Transverse colon (tissue), 4 donors: ENCODE results near the gene DUT. TPM values are rescaled to one million over a fixed set of nuclear protein-coding genes. Genes with fewer than 3 reads are reported as not detected.

ENCODE experiments used
- DNase-seq: peaks from one replicate; pipeline ENCODE4 v3.0.0-alpha.2; 2019
- H3K27ac ChIP-seq, 4 donors: fragments of 200-600 bp; sonication (generic); 2 replicates each; pipeline ENCODE4 v1.5.1; 2016 to 2018; ENCODE audit warnings: inconsistent platforms in 4 of 4
- H3K27me3 ChIP-seq: fragments of 200-600 bp; sonication (generic); 2 replicates; pipeline ENCODE4 v1.5.1; 2017; ENCODE audit warnings: inconsistent platforms
- H3K36me3 ChIP-seq, 4 donors: fragments of 200-600 bp; sonication (generic); 2 replicates each; pipeline ENCODE4 v1.5.1; 2017 to 2019; ENCODE audit warnings: inconsistent platforms in 4 of 4
- H3K4me1 ChIP-seq, 4 donors: fragments of 200-600 bp; sonication (generic); 2 replicates each; pipeline ENCODE4 v1.5.1; 2017 to 2020; ENCODE audit warnings: inconsistent platforms in 4 of 4
- H3K4me3 ChIP-seq, 4 donors: fragments of 200-600 bp; sonication (generic); 1 replicate in 1 of 4; 2 replicates in 3 of 4; pipeline versions ENCODE4 v1.5.1 to v1.6.1; 2017 to 2019; ENCODE audit warnings: inconsistent platforms in 4 of 4
- H3K9me3 ChIP-seq, 2 donors: fragments of 200-600 bp; sonication (generic); 2 replicates each; pipeline ENCODE4 v1.5.1; 2017 to 2019; ENCODE audit warnings: inconsistent platforms in 2 of 2
- CTCF ChIP-seq, 5 experiments: fragments of 200-600 bp in 3 of 5; fragments of 450-650 bp in 2 of 5; sonication (generic) in 3 of 5; IDR thresholded peaks; 1 replicate in 2 of 5; 2 replicates in 3 of 5; pipeline ENCODE4 v1.5.1; 2016 to 2017; ENCODE audit warnings: antibody characterized with exemption in 5 of 5, inconsistent platforms in 3 of 5, mild to moderate bottlenecking in 2 of 5, moderate library complexity in 1 of 5
- EP300 ChIP-seq: sonication (generic); formaldehyde crosslinking; IDR thresholded peaks from one replicate; pipeline ENCODE4 v1.6.1; 2017; ENCODE audit warnings: antibody characterized with exemption, low read depth
- POLR2A ChIP-seq: fragments of 450-650 bp; IDR thresholded peaks from one replicate; pipeline ENCODE4 v1.6.1; 2016; ENCODE audit warnings: antibody characterized with exemption, mild to moderate bottlenecking, moderate library complexity
- POLR2AphosphoS5 ChIP-seq, 3 donors: sonication (generic); formaldehyde crosslinking; IDR thresholded peaks; one replicate each; pipeline ENCODE4 v1.6.1; 2016; ENCODE audit warnings: antibody characterized with exemption in 3 of 3
- WGBS, 2 donors: methylation state at CpG; one replicate each; pipeline ENCODE4 v1.1.5; 2018; ENCODE audit warnings: low coverage in 1 of 2; 5-methylcytosine and 5-hydroxymethylcytosine counted together
- in situ Hi-C, 4 donors: fragments of 200-750 bp; cut with MboI; loops; one replicate each; pipeline versions ENCODE4 v1.15.0 to v1.15.1; 2017; ENCODE audit warnings: low sequenced_read_pairs in 3 of 4, low pct_ligation_motif_present in 1 of 4, low pct_unique_long_range_greater_than_20kb in 1 of 4
- intact Hi-C: fragments of 100-400 bp; cut with DNase I; formaldehyde crosslinking; loops from one replicate; pipeline ENCODE4 v1.15.1; 2023; ENCODE audit warnings: low total_unique reads
- total RNA-seq, 4 donors: library from RNA; depleted of rRNA; stranded (reverse); fragments of >200 nt; gene quantifications; one replicate each; pipeline ENCODE4 v1.1.0, GENCODE V29; 2016

The DUT gene
- total RNA-seq, 4 donors from 2014 or later: 19.5 to 63.1 (median 45.3) TPM

- in situ Hi-C loops (loop anchor here in 1 of 4 donors (25.0 kb wide), 1 partner anchor 446 kb away; the partner anchor contains the start of gene CEP152), intact Hi-C loops (no loop called here)
- Histone ChIP-seq H3K27ac (no peak overlapping the region), H3K4me1 (no peaks in the 10 kb centered on the region), H3K27me3 (no peaks in the 10 kb centered on the region), H3K36me3 (no peaks in the 10 kb centered on the region), H3K9me3 (no peaks in the 10 kb centered on the region), H3K4me3 (no peak overlapping the region)
- 58 to 69% methylated on average over 3 to 4 of the region's 4 CpGs for WGBS, 2 donors
- no peak for TF ChIP-seq POLR2AphosphoS5 (IDR thresholded peaks at IDR 0.05)
- TF ChIP-seq CTCF (IDR thresholded peaks at IDR 0.05): no peak
- TF ChIP-seq POLR2A: no peak
- no peak for TF ChIP-seq EP300
- no peak for DNase-seq
Observed at GRCh38 chr15:48366584-48367312, 35.5 kb downstream of the DUT start.

DNA sequence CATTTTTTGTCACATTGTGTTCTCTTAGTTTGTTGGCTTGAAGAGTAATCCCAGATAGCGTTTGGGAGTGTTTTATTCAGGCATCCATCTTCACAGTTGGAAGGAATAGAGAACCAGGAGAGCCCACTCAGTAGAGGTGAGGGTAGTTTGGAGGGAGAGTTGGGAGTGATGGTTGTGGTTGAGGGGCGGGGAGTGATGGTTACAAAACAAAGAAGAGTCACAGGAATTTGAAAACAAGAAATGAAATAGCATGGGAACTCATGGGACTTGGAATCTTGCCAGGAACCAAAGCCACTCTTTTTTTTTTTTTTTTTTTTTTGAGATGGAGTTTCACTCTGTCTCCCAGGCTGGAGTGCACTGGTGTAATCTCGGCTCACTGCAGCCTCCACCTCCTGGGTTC is 36.3 kb downstream of the DUT start:
- WGBS, 2 donors: 40 to 81% methylated on average over 2 to 3 of the region's 3 CpGs
- H3K4me1 ChIP-seq: no peaks in the 10 kb centered on the region
- in situ Hi-C loops: loop anchor here in 1 of 4 donors (25.0 kb wide), 1 partner anchor 445 kb away; the partner anchor contains the start of gene CEP152
- DNase-seq: no peak
- TF ChIP-seq POLR2AphosphoS5 (IDR thresholded peaks at IDR 0.05): no peak
- TF ChIP-seq POLR2A: no peak
- no peak for TF ChIP-seq CTCF (IDR thresholded peaks at IDR 0.05)
- TF ChIP-seq EP300: no peak
- intact Hi-C loops: no loop called here
- no peak overlapping the region for H3K27ac ChIP-seq
- H3K36me3 ChIP-seq: no peaks in the 10 kb centered on the region
- no peaks in the 10 kb centered on the region for H3K9me3 ChIP-seq
- H3K27me3 ChIP-seq: no peaks in the 10 kb centered on the region
- H3K4me3 ChIP-seq: no peak overlapping the region

DNA sequence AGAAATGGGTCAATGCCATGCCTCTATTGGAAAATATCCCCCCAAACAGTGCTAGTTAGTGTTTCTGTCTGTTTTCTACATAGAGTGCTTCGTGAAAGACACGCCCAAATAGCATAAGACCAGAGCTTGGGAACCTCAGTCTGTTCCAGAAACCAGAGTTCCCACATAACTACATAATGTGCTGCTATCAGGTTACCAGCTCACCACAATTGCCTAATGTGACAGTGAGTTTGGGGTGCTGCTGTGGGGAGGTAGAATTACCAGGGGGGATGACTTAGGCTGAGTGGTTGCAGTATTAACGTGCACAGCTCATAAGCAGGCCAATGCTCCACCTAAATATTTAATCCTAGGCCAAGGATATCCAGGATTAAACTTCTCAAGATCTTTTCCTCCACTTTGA is 39.2 kb downstream of the DUT start:
- no peaks in the 10 kb centered on the region for H3K4me1 ChIP-seq
- no peak for DNase-seq
- no peak for TF ChIP-seq POLR2A
- no peak for TF ChIP-seq POLR2AphosphoS5 (IDR thresholded peaks at IDR 0.05)
- intact Hi-C loops: no loop called here
- no peaks in the 10 kb centered on the region for H3K9me3 ChIP-seq
- H3K36me3 ChIP-seq: no peaks in the 10 kb centered on the region
- 86 to 91% methylated on average over 2 to 3 of the region's 3 CpGs for WGBS, 2 donors
- no peak overlapping the region for H3K27ac ChIP-seq
- H3K4me3 ChIP-seq: no peak overlapping the region
- no peaks in the 10 kb centered on the region for H3K27me3 ChIP-seq
- in situ Hi-C loops: loop anchor here in 1 of 4 donors (25.0 kb wide), 1 partner anchor 442 kb away; the partner anchor contains the start of gene CEP152

DNA sequence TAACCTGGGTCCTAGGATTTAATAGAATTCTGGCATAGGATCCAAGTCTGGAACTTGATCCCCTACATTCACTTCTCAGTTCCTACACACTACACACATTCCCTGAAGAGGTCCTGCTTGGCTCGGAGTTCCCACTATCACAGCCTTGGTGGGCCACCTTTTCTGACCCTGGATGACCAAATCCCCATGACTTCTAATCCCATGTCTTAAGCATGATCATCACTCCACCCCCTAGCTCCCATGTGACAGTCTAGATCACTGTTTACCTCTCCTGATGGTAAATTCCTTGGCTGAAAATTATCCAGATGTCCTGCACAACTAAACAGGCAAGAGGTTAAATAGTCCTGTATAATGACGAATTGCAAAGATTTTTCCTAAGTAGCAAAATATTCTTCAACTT is 40.3 kb downstream of the DUT start:
- Histone ChIP-seq H3K36me3 (no peaks in the 10 kb centered on the region), H3K4me1 (no peaks in the 10 kb centered on the region), H3K27ac (no peak overlapping the region), H3K9me3 (no peaks in the 10 kb centered on the region), H3K27me3 (no peaks in the 10 kb centered on the region), H3K4me3 (no peak overlapping the region)
- intact Hi-C loops: no loop called here
- in situ Hi-C loops: loop anchor here in 1 of 4 donors (25.0 kb wide), 1 partner anchor 441 kb away; the partner anchor contains the start of gene CEP152
- TF ChIP-seq CTCF (IDR thresholded peaks at IDR 0.05): no peak
- DNase-seq: no peak
- 0 to 39% methylated on average over 1 to 2 of the region's 2 CpGs for WGBS, 2 donors
